Neuronal stem cell (in vitro differentiated cells): ENCODE data around the gene TMBIM6.
A peak's percentile ranks its signal among the peaks of the same experiment; 100 is the strongest.

Experiments used
- DNase-seq: peaks from one replicate; pipeline ENCODE4 v3.0.0-alpha.2; 2013; ENCODE audit warnings: low spot score
- H2AFZ ChIP-seq: one replicate; pipeline ENCODE4 v1.6.1; 2013; ENCODE audit warnings: mild to moderate bottlenecking, low read length, inconsistent platforms
- H2AK5ac ChIP-seq: 2 replicates; pipeline ENCODE4 v1.6.1; 2013; ENCODE audit warnings: low read depth, mild to moderate bottlenecking, inconsistent platforms, low read length, moderate library complexity, mixed read lengths
- H2BK120ac ChIP-seq: 2 replicates; pipeline ENCODE4 v1.6.1; 2013; ENCODE audit warnings: low read depth, mild to moderate bottlenecking, inconsistent platforms, low read length, moderate library complexity, mixed read lengths
- H2BK12ac ChIP-seq: one replicate; pipeline ENCODE4 v1.6.1; 2013; ENCODE audit warnings: low read length, inconsistent platforms
- H2BK15ac ChIP-seq: 2 replicates; pipeline ENCODE4 v1.6.1; 2013; ENCODE audit warnings: mild to moderate bottlenecking, low read length, inconsistent platforms, mixed read lengths
- H2BK5ac ChIP-seq: one replicate; pipeline ENCODE4 v1.6.1; 2013; ENCODE audit warnings: inconsistent platforms, mild to moderate bottlenecking, low read length, moderate library complexity
- H3K14ac ChIP-seq: one replicate; pipeline ENCODE4 v1.6.1; 2013; ENCODE audit warnings: low read length, inconsistent platforms
- H3K18ac ChIP-seq: 2 replicates; pipeline ENCODE4 v1.6.1; 2013; ENCODE audit warnings: low read length, inconsistent platforms
- H3K23ac ChIP-seq: 2 replicates; pipeline ENCODE4 v1.6.1; 2013; ENCODE audit warnings: low read depth, mild to moderate bottlenecking, mixed read lengths, low read length, inconsistent platforms; ENCODE audit not compliant: poor library complexity
- H3K27ac ChIP-seq: replicated peaks from 3 replicates; pipeline ENCODE4 v1.5.1; 2013; ENCODE audit warnings: low read length, inconsistent platforms
- H3K27me3 ChIP-seq, 3 experiments: 2 replicates each; pipeline ENCODE4 v1.6.1; 2013; ENCODE audit warnings: low read length in 3 of 3, mild to moderate bottlenecking in 2 of 3, inconsistent platforms in 1 of 3, low read depth in 1 of 3, mixed read lengths in 1 of 3, moderate library complexity in 1 of 3; ENCODE audit not compliant: control insufficient read depth in 3 of 3, insufficient read depth in 3 of 3
- H3K36me3 ChIP-seq, 2 donors: replicated peaks in 1 of 2; 2 replicates each; pipeline ENCODE4 v1.6.1; 2013; ENCODE audit warnings: low read length in 2 of 2; ENCODE audit not compliant: control insufficient read depth in 2 of 2, insufficient read depth in 2 of 2
- H3K4ac ChIP-seq: 2 replicates; pipeline ENCODE4 v1.6.1; 2013; ENCODE audit warnings: inconsistent platforms, mild to moderate bottlenecking, low read length, moderate library complexity
- H3K4me1 ChIP-seq, 2 donors: 1 replicate in 1 of 2; 2 replicates in 1 of 2; pipeline ENCODE4 v1.6.1; 2013; ENCODE audit warnings: low read length in 2 of 2, low read depth in 1 of 2; ENCODE audit not compliant: control insufficient read depth in 2 of 2, insufficient read depth in 1 of 2
- H3K4me2 ChIP-seq: one replicate; pipeline ENCODE4 v1.6.1; 2013; ENCODE audit warnings: mild to moderate bottlenecking, low read length, inconsistent platforms; ENCODE audit not compliant: insufficient read depth, poor library complexity, severe bottlenecking
- H3K4me3 ChIP-seq, 2 donors: 2 replicates each; pipeline ENCODE4 v1.5.1; 2013; ENCODE audit warnings: low read length in 2 of 2, mild to moderate bottlenecking in 2 of 2, inconsistent platforms in 1 of 2, moderate library complexity in 1 of 2
- H3K79me1 ChIP-seq: one replicate; pipeline ENCODE4 v1.6.1; 2013; ENCODE audit warnings: low read depth, mild to moderate bottlenecking, inconsistent platforms, low read length, moderate library complexity
- H3K9ac ChIP-seq: one replicate; pipeline ENCODE4 v1.6.1; 2013; ENCODE audit warnings: mild to moderate bottlenecking, low read depth, low read length, inconsistent platforms; ENCODE audit not compliant: poor library complexity
- H3K9me3 ChIP-seq, 2 donors: replicated peaks in 1 of 2; 2 replicates each; pipeline versions ENCODE3 to v1.6.1; 2013; ENCODE audit warnings: low read length in 2 of 2, mild to moderate bottlenecking in 2 of 2, inconsistent platforms in 1 of 2, low read depth in 1 of 2, mixed read lengths in 1 of 2, moderate library complexity in 1 of 2; ENCODE audit not compliant: control insufficient read depth in 2 of 2, insufficient read depth in 1 of 2
- H4K8ac ChIP-seq: one replicate; pipeline ENCODE4 v1.6.1; 2013; ENCODE audit warnings: low read depth, mild to moderate bottlenecking, inconsistent platforms, low read length, moderate library complexity
- H4K91ac ChIP-seq: one replicate; pipeline ENCODE4 v1.6.1; 2013; ENCODE audit warnings: low read length, low read depth, mild to moderate bottlenecking, inconsistent platforms; ENCODE audit not compliant: poor library complexity
- WGBS, 2 donors: extraction: QIAGEN DNeasy Blood & Tissue Kit; methylation state at CpG; one replicate each; pipeline ENCODE4 v1.1.7; 2013; ENCODE audit warnings: missing lambda C conversion rate in 2 of 2, mixed read lengths in 1 of 2; ENCODE audit not compliant: insufficient read length in 2 of 2, insufficient replicate concordance in 1 of 2; ENCODE audit errors: extremely low coverage in 2 of 2; 5-methylcytosine and 5-hydroxymethylcytosine counted together

The TMBIM6 gene

DNA sequence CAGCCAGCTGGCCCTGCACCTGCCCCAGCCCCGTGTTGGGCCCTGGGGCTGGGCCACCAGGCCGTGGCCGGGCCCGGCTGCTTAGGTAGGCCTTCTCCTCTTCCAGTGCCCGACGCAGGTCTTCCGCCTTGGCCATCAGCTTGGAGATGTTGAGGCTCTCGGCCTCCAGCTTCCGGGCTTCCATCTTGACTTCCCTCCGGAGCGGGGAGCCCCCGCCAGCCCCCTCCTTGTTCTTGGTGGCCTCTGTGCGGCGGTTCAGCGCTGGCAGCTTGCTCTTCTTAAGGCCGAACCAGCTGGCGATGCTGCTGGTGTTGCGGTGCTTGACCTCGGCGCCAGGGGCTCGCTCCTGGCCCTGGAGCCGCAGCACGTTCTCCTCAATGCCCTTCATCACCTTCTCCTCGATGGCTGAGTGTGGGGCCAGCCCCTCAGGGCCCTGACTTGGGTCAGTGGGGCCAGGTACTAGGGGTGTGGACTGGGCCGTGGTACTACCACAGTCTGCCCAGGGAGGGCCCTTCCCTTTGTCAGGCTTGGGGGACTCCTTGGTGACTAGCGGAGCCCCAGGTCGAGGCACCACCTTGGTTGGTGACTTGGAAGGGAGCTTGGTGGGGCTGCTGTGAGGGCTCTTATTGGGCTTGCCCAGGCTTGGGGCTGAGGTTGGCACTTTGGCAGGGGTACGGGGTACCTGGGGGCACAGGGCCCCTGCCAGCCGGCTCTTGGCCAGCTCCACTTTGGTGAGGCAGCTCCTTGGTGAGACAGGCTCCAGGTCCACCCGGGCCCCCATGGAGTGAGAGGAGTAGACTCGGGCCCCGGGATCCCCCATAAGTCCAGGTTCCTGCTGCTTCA, 53.7 kb downstream of the TMBIM6 start:
- no CpG with 5 or more reads among the region's 32 CpGs for WGBS, 2 donors
- no peaks in the 10 kb centered on the region for H3K79me1 ChIP-seq
- peak overlapping the region; percentile 34 for H3K9ac ChIP-seq
- no peak overlapping the region for H4K91ac ChIP-seq
- no peak overlapping the region for H3K4me3 ChIP-seq
- H2BK120ac ChIP-seq, result no peak overlapping the region
- H2BK5ac ChIP-seq, result no peak overlapping the region
- peaks cover 0 to 13% of the 10 kb centered on the region in 2 donors for H3K4me1 ChIP-seq
- H3K18ac ChIP-seq, result no peak overlapping the region
- H3K9me3 ChIP-seq, result no peaks in the 10 kb centered on the region
- no peak overlapping the region for H3K4me2 ChIP-seq
- H3K23ac ChIP-seq, result no peak overlapping the region
- H2AFZ ChIP-seq, result no peak overlapping the region
- no peak overlapping the region for H3K14ac ChIP-seq
- H3K27ac ChIP-seq, result no peak overlapping the region
- H2BK15ac ChIP-seq, result no peak overlapping the region
- no peak for DNase-seq
- H2BK12ac ChIP-seq, result no peak overlapping the region
- no peaks in the 10 kb centered on the region for H3K27me3 ChIP-seq
- peak overlapping the region; percentile 4 for H4K8ac ChIP-seq
- H3K4ac ChIP-seq, result no peak overlapping the region
- H3K36me3 ChIP-seq, result peaks cover 21 to 89% of the 10 kb centered on the region in 2 donors
- no peak overlapping the region for H2AK5ac ChIP-seq

DNA sequence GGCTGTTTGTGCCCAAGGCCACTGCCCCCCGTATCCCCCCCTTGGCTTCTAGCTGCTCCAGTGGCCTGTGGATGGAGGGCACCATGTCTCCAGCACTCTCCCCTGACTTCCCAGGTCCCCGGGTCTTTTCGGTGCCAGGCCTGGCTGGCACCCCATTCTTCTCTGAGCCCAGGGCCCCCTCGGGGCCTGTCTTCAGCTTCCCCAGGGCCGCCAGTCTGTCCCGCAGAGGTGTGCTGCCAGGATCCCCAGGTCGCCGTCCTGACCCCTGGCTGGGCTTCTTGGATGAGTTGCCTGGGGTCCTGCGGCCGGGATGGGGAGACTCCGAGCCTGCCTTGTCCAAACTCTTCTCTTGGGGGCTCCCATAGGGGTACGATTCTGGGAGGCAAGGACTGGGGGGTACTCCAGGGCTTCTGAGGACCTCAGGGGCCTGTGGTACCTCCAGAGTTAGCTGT, 54.3 kb downstream of the TMBIM6 start:
- no peak overlapping the region for H4K8ac ChIP-seq
- no peak overlapping the region for H3K9ac ChIP-seq
- peaks cover 24 to 90% of the 10 kb centered on the region in 2 donors for H3K36me3 ChIP-seq

DNA sequence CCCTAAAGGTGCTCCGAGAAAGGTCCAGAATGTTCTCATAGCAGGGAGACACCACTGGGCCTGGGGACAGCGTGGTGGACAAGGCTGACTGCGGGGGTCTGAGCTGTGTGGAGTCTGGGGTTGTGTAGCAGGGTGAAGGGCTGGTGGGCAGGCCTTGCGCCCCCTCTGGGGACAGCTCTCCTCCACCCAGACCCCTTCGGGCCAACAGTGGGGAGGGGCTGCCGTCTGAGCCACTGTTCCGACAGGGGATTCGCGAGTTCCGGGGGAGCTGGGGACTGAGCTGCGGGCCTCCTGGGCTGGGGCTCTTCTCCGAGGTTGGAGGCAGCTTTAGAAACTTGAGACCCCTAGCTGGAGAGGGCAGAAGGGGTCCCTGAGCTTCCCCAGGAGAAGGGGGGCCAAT, 54.8 kb downstream of the TMBIM6 start:
- Histone ChIP-seq H3K4me1 (peaks cover 0 to 8% of the 10 kb centered on the region in 2 donors), H2AFZ (no peak overlapping the region), H2AK5ac (no peak overlapping the region), H3K4me2 (no peak overlapping the region), H3K4me3 (no peak overlapping the region), H3K36me3 (peaks cover 27 to 92% of the 10 kb centered on the region in 2 donors), H3K79me1 (no peaks in the 10 kb centered on the region), H3K4ac (no peak overlapping the region), H3K9ac (no peak overlapping the region), H2BK15ac (no peak overlapping the region), H3K27me3 (no peaks in the 10 kb centered on the region), H3K27ac (no peak overlapping the region), H4K91ac (no peak overlapping the region), H3K9me3 (no peaks in the 10 kb centered on the region), H2BK120ac (no peak overlapping the region), H3K18ac (no peak overlapping the region), H3K14ac (no peak overlapping the region), H2BK12ac (no peak overlapping the region), H3K23ac (no peak overlapping the region), H4K8ac (no peak overlapping the region), H2BK5ac (no peak overlapping the region)
- WGBS, 2 donors, result no CpG with 5 or more reads among the region's 12 CpGs
- no peak for DNase-seq

More for the DNA sequence above, 54.3 kb downstream of the TMBIM6 start:
- Histone ChIP-seq H3K79me1 (no peaks in the 10 kb centered on the region), H3K4me2 (no peak overlapping the region), H3K14ac (no peak overlapping the region), H3K9me3 (no peaks in the 10 kb centered on the region), H3K4me3 (no peak overlapping the region), H2BK12ac (no peak overlapping the region), H3K27ac (no peak overlapping the region), H3K4me1 (peaks cover 0 to 12% of the 10 kb centered on the region in 2 donors), H2AK5ac (no peak overlapping the region), H2BK120ac (no peak overlapping the region), H3K23ac (no peak overlapping the region), H2AFZ (no peak overlapping the region), H3K18ac (no peak overlapping the region), H3K27me3 (no peaks in the 10 kb centered on the region), H4K91ac (no peak overlapping the region), H3K4ac (no peak overlapping the region), H2BK5ac (no peak overlapping the region), H2BK15ac (no peak overlapping the region)
- WGBS, 2 donors, result no CpG with 5 or more reads among the region's 12 CpGs
- no peak for DNase-seq

DNA sequence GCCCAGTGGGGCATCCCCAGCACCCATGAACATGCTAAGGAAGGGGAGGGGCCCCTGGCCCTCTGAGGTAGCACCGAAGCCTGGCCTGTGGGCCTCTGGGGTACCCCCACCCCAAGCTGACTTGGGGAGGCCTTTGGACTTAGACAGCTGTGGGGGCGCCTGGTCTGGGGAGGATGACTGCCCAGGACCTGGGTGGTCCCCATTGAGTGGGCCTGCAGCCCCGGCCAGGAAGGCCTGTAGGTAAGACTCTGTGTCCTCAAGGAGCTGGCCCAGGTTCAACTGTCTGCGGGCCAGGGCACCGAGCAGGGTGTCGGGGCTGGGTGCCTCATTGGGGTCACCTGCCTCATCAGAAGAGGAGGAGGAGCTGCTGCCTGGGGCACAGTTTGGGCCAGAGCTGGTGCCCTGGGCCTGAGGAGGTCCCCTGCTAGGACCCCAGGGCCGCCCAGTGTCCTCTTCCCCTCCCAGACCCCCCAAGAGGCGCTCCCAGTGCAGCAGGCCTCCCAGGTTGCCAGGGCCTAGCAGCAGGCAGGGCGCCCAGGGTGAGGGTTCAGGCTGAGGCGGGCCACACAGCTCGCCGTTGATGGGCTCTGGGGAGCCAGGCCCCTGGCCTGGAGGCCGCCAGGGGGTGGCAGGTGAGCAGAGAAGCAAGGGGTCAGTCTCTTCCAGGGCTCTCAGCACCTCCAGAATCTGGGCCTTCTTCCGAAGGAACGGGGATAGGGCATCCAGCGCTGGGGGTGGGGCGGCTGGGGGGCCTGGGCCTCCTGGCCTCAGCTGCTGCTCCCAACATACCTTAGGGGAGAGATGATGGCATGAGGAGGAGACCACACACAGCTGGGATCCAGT, 55.5 kb downstream of the TMBIM6 start:
- DNase-seq, result no peak
- Histone ChIP-seq H3K9me3 (no peaks in the 10 kb centered on the region), H2BK15ac (no peak overlapping the region), H3K9ac (no peak overlapping the region), H3K4ac (no peak overlapping the region), H2AFZ (no peak overlapping the region), H3K4me3 (no peak overlapping the region), H3K18ac (no peak overlapping the region), H2BK120ac (no peak overlapping the region), H2AK5ac (no peak overlapping the region), H3K79me1 (no peaks in the 10 kb centered on the region), H3K27me3 (no peaks in the 10 kb centered on the region), H2BK5ac (peak overlapping the region; percentile 80), H3K14ac (no peak overlapping the region), H3K4me1 (peaks cover 0 to 2% of the 10 kb centered on the region in 2 donors), H3K36me3 (peaks cover 32 to 93% of the 10 kb centered on the region in 2 donors), H2BK12ac (peak overlapping the region; percentile 36), H3K23ac (no peak overlapping the region), H4K8ac (no peak overlapping the region), H3K27ac (no peak overlapping the region), H4K91ac (no peak overlapping the region), H3K4me2 (no peak overlapping the region)
- WGBS, 2 donors, result no CpG with 5 or more reads among the region's 17 CpGs
